Sigmoid colon (tissue), 7 donors: ENCODE results near the gene CWC27. TPM values are rescaled to one million over a fixed set of nuclear protein-coding genes. Genes with fewer than 3 reads are reported as not detected.

Source experiments
- DNase-seq: peaks from one replicate; pipeline ENCODE4 v3.0.0-alpha.2; 2019
- H3K27ac ChIP-seq, 4 donors: fragments of 200-600 bp; sonication (generic); one replicate each; pipeline ENCODE4 v1.5.1; 2016 to 2019; ENCODE audit warnings: mild to moderate bottlenecking in 1 of 4
- H3K27me3 ChIP-seq, 3 donors: fragments of 200-600 bp; sonication (generic); one replicate each; pipeline ENCODE4 v1.5.1; 2019; ENCODE audit warnings: mild to moderate bottlenecking in 1 of 3
- H3K36me3 ChIP-seq, 4 donors: fragments of 200-600 bp; sonication (generic); one replicate each; pipeline ENCODE4 v1.5.1; 2016 to 2019
- H3K4me1 ChIP-seq, 4 donors: fragments of 200-600 bp; sonication (generic); one replicate each; pipeline ENCODE4 v1.5.1; 2017 to 2019
- H3K4me3 ChIP-seq, 4 donors: fragments of 200-600 bp; sonication (generic); one replicate each; pipeline ENCODE4 v1.5.1; 2017 to 2019; ENCODE audit warnings: mild to moderate bottlenecking in 2 of 4, moderate library complexity in 1 of 4
- H3K9me3 ChIP-seq, 4 donors: fragments of 200-600 bp in 3 of 4; sonication (generic) in 3 of 4; one replicate each; pipeline versions ENCODE4 v1.5.1 to v1.6.1; 2013 to 2019
- CTCF ChIP-seq, 4 experiments: fragments of 450-650 bp in 3 of 4; fragments of 200-600 bp in 1 of 4; IDR thresholded peaks; one replicate each; pipeline ENCODE4 v1.5.1; 2016 to 2019; ENCODE audit warnings: antibody characterized with exemption in 4 of 4, mild to moderate bottlenecking in 3 of 4, moderate library complexity in 2 of 4
- EP300 ChIP-seq, 4 donors: sonication (generic); formaldehyde crosslinking; IDR thresholded peaks; one replicate each; pipeline ENCODE4 v1.6.1; 2017; ENCODE audit warnings: antibody characterized with exemption in 4 of 4
- POLR2A ChIP-seq, 2 donors: fragments of 450-650 bp; IDR thresholded peaks; one replicate each; pipeline ENCODE4 v1.6.1; 2016; ENCODE audit warnings: antibody characterized with exemption in 2 of 2, mild to moderate bottlenecking in 2 of 2, moderate library complexity in 2 of 2
- POLR2AphosphoS5 ChIP-seq, 4 donors: sonication (generic); formaldehyde crosslinking; IDR thresholded peaks; one replicate each; pipeline ENCODE4 v1.6.1; 2017; ENCODE audit warnings: antibody characterized with exemption in 4 of 4
- WGBS, 2 donors: extraction: QIAGEN DNeasy Blood & Tissue Kit; methylation state at CpG; one replicate each; pipeline ENCODE4 v1.1.7; 2013; 5-methylcytosine and 5-hydroxymethylcytosine counted together
- intact Hi-C: fragments of 100-400 bp; cut with DNase I; formaldehyde crosslinking; loops from one replicate; pipeline ENCODE4 v1.15.1; 2023
- polyA plus RNA-seq, 3 donors: library from polyadenylated mRNA; stranded (reverse); fragments of 200-250 nt; gene quantifications; one replicate each; pipeline ENCODE4 v1.2.3, GENCODE V29; 2013
- total RNA-seq, 4 donors: library from RNA; depleted of rRNA; stranded (reverse); fragments of >200 nt; gene quantifications; one replicate each; pipeline ENCODE4 v1.1.0, GENCODE V29; 2016
- donor health status: healthy with polysubstance abuse.
- donor health status: Bipolar disorder and iron deficiency.
- donor health status: healthy.

The CWC27 gene
- total and polyA plus RNA-seq, 7 donors = 11.3 to 27.7 (median 18.9) TPM

- 44 to 62% methylated on average over 1 of the region's 1 CpG for WGBS, 2 donors
- H3K36me3 ChIP-seq = no peaks in the 10 kb centered on the region
- peaks cover 0 to 24% (median 13%) of the 10 kb centered on the region in 4 donors for H3K4me1 ChIP-seq
- H3K27ac ChIP-seq = no peak overlapping the region
- no peak overlapping the region for H3K4me3 ChIP-seq
- TF ChIP-seq POLR2A (IDR thresholded peaks at IDR 0.05) (no peak), POLR2AphosphoS5 (IDR thresholded peaks at IDR 0.05) (no peak), EP300 (IDR thresholded peaks at IDR 0.05) (no peak), CTCF (IDR thresholded peaks at IDR 0.05) (no peak)
- intact Hi-C loops = loop anchor here (2.0 kb wide), 1 partner anchor 13 kb away; no protein-coding TSS in a partner anchor
- H3K9me3 ChIP-seq = no peaks in the 10 kb centered on the region
- no peak for DNase-seq
- no peaks in the 10 kb centered on the region for H3K27me3 ChIP-seq
Observed at GRCh38 chr5:65021527-65022226, 252.9 kb downstream of the CWC27 start.

GRCh38 chr5:65022932-65023331 is 254.2 kb downstream of the CWC27 start:
- peaks cover 0 to 14% (median 9%) of the 10 kb centered on the region in 4 donors for H3K4me1 ChIP-seq
- intact Hi-C loops = no loop called here
- H3K27ac ChIP-seq = no peak overlapping the region
- H3K36me3 ChIP-seq = no peaks in the 10 kb centered on the region
- H3K27me3 ChIP-seq = no peaks in the 10 kb centered on the region
- no peaks in the 10 kb centered on the region for H3K9me3 ChIP-seq
- TF ChIP-seq CTCF (IDR thresholded peaks at IDR 0.05) = no peak
- no peak for TF ChIP-seq POLR2A (IDR thresholded peaks at IDR 0.05)
- TF ChIP-seq POLR2AphosphoS5 (IDR thresholded peaks at IDR 0.05) = no peak
- no peak for TF ChIP-seq EP300 (IDR thresholded peaks at IDR 0.05)
- no peak for DNase-seq
- no peak overlapping the region for H3K4me3 ChIP-seq

GRCh38 chr5:65024681-65025080 is 256.0 kb downstream of the CWC27 start:
- Histone ChIP-seq H3K9me3 (no peaks in the 10 kb centered on the region), H3K36me3 (no peaks in the 10 kb centered on the region), H3K27ac (no peak overlapping the region), H3K4me1 (no peaks in the 10 kb centered on the region), H3K4me3 (no peak overlapping the region), H3K27me3 (no peaks in the 10 kb centered on the region)
- intact Hi-C loops = no loop called here
- 91 to 95% methylated on average over 1 of the region's 1 CpG for WGBS, 2 donors
- no peak for TF ChIP-seq POLR2A (IDR thresholded peaks at IDR 0.05)
- no peak for TF ChIP-seq POLR2AphosphoS5 (IDR thresholded peaks at IDR 0.05)
- TF ChIP-seq EP300 (IDR thresholded peaks at IDR 0.05) = no peak
- no peak for TF ChIP-seq CTCF (IDR thresholded peaks at IDR 0.05)
- no peak for DNase-seq

- Histone ChIP-seq H3K9me3 (no peaks in the 10 kb centered on the region), H3K36me3 (no peaks in the 10 kb centered on the region), H3K27me3 (no peaks in the 10 kb centered on the region), H3K27ac (no peak overlapping the region), H3K4me1 (no peaks in the 10 kb centered on the region), H3K4me3 (no peak overlapping the region)
- DNase-seq = no peak
- no peak for TF ChIP-seq POLR2A (IDR thresholded peaks at IDR 0.05)
- TF ChIP-seq EP300 (IDR thresholded peaks at IDR 0.05) = no peak
- no peak for TF ChIP-seq POLR2AphosphoS5 (IDR thresholded peaks at IDR 0.05)
- TF ChIP-seq CTCF (IDR thresholded peaks at IDR 0.05) = no peak
- WGBS, 2 donors = 62 to 75% methylated on average over 3 of the region's 3 CpGs
- intact Hi-C loops = no loop called here
Observed at GRCh38 chr5:65026816-65027548, 258.3 kb downstream of the CWC27 start.
